ENCODE measurements around the gene LIPE. TPM values are rescaled to one million over a fixed set of nuclear protein-coding genes. Genes with fewer than 3 reads are reported as not detected.

Gene LIPE
- polyA plus RNA-seq, 1 donor (not counting 4 experiments of a cell fraction or from before 2014, with no cell fraction given) = 6.1 TPM

DNA sequence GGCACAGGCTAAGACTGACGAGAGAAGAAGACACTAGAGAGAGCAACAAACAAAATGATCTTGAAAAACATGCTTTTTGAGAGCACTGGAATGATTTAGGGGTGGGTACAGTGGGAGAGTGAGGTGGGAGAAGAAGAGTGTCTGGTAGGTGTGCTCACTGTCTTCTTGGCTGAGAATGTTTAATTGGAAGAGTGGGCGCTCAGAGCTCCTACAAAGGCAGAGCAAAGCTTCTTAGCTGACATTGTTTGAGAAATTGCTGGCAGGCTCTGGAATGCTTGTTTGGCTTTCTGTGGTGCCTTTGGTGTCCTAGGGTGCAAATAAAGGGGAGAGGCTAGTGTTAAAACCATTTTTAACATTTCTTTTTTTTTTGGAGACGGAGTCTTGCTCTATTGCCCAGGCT is 1.5 kb upstream of the LIPE start:
- no peaks in the 10 kb centered on the region for H3K79me2 ChIP-seq (ENCODE audit: control insufficient read depth, insufficient read depth, low read length)
- no peaks in the 10 kb centered on the region for H3K9me3 ChIP-seq (ENCODE audit: control insufficient read depth, low read depth, low read length)
- H3K36me3 ChIP-seq (ENCODE audit: control insufficient read depth in 2 of 2, extremely low read depth in 1 of 2, insufficient read depth in 2 of 2, low read length in 2 of 2) = no peaks in the 10 kb centered on the region
- no peak overlapping the region for H2AFZ ChIP-seq (ENCODE audit: control insufficient read depth, low read length)
- H3K9me1 ChIP-seq (ENCODE audit: control insufficient read depth, extremely low read depth, insufficient read depth, low read length) = no peaks in the 10 kb centered on the region
- no peak overlapping the region for H3K4me2 ChIP-seq (ENCODE audit: control insufficient read depth, extremely low read depth, insufficient read depth, low read depth, low read length)
- no peak overlapping the region for H3K4me3 ChIP-seq (ENCODE audit: control insufficient read depth in 2 of 3, extremely low read depth in 1 of 3, insufficient read depth in 2 of 3, low read depth in 1 of 3, low read length in 3 of 3)
- TF ChIP-seq, protein P1, sequence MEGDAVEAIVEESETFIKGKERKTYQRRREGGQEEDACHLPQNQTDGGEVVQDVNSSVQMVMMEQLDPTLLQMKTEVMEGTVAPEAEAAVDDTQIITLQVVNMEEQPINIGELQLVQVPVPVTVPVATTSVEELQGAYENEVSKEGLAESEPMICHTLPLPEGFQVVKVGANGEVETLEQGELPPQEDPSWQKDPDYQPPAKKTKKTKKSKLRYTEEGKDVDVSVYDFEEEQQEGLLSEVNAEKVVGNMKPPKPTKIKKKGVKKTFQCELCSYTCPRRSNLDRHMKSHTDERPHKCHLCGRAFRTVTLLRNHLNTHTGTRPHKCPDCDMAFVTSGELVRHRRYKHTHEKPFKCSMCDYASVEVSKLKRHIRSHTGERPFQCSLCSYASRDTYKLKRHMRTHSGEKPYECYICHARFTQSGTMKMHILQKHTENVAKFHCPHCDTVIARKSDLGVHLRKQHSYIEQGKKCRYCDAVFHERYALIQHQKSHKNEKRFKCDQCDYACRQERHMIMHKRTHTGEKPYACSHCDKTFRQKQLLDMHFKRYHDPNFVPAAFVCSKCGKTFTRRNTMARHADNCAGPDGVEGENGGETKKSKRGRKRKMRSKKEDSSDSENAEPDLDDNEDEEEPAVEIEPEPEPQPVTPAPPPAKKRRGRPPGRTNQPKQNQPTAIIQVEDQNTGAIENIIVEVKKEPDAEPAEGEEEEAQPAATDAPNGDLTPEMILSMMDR (optimal IDR thresholded peaks at IDR 0.05 in 1 of 3, IDR thresholded peaks at IDR 0.05 in 1 of 3, conservative IDR thresholded peaks at IDR 0.05 in 1 of 3; ENCODE audit: extremely low read depth in 1 of 3, insufficient read depth in 2 of 3, low read length in 3 of 3) = no peak
- no peak for TF ChIP-seq EZH2 (IDR thresholded peaks at IDR 0.05; ENCODE audit: low read length)
- no peaks in the 10 kb centered on the region for H3K4me1 ChIP-seq (ENCODE audit: control insufficient read depth, extremely low read depth, insufficient read depth, low read length)
- no peak overlapping the region for H3K27ac ChIP-seq (ENCODE audit: control insufficient read depth, insufficient read depth, low read length)
- H3K9ac ChIP-seq (ENCODE audit: control insufficient read depth, extremely low read depth, insufficient read depth, low read length) = no peak overlapping the region
- no peaks in the 10 kb centered on the region for H4K20me1 ChIP-seq (ENCODE audit: control insufficient read depth, extremely low read depth, insufficient read depth, low read length)
- dilution Hi-C loops (cut with MboI; ENCODE audit: extremely low pct_ligation_motif_present, low sequenced_read_pairs) = loop anchor here (25.0 kb wide), 1 partner anchor 159 kb away; the partner anchor contains the start of gene CEACAM8
- DNase-seq (ENCODE audit: low read depth, low spot score) (no peak), FAIRE-seq (no peak)
- no peaks in the 10 kb centered on the region for H3K27me3 ChIP-seq (ENCODE audit: control insufficient read depth, extremely low read depth, insufficient read depth, low read length)

GRCh38 chr19:42426643-42427042 is 545 bp downstream of the LIPE start:
- Histone ChIP-seq H2AFZ (ENCODE audit: control insufficient read depth, low read length) (no peak overlapping the region), H4K20me1 (ENCODE audit: control insufficient read depth, extremely low read depth, insufficient read depth, low read length) (no peaks in the 10 kb centered on the region), H3K4me3 (ENCODE audit: control insufficient read depth in 2 of 3, extremely low read depth in 1 of 3, insufficient read depth in 2 of 3, low read depth in 1 of 3, low read length in 3 of 3) (no peak overlapping the region), H3K36me3 (ENCODE audit: control insufficient read depth in 2 of 2, extremely low read depth in 1 of 2, insufficient read depth in 2 of 2, low read length in 2 of 2) (no peaks in the 10 kb centered on the region), H3K79me2 (ENCODE audit: control insufficient read depth, insufficient read depth, low read length) (no peaks in the 10 kb centered on the region), H3K9me3 (ENCODE audit: control insufficient read depth, low read depth, low read length) (no peaks in the 10 kb centered on the region), H3K4me2 (ENCODE audit: control insufficient read depth, extremely low read depth, insufficient read depth, low read depth, low read length) (no peak overlapping the region), H3K4me1 (ENCODE audit: control insufficient read depth, extremely low read depth, insufficient read depth, low read length) (peaks cover 14% of the 10 kb centered on the region), H3K9me1 (ENCODE audit: control insufficient read depth, extremely low read depth, insufficient read depth, low read length) (no peaks in the 10 kb centered on the region), H3K27ac (ENCODE audit: control insufficient read depth, insufficient read depth, low read length) (no peak overlapping the region), H3K9ac (ENCODE audit: control insufficient read depth, extremely low read depth, insufficient read depth, low read length) (no peak overlapping the region), H3K27me3 (ENCODE audit: control insufficient read depth, extremely low read depth, insufficient read depth, low read length) (no peaks in the 10 kb centered on the region)
- TF ChIP-seq, protein P1 (optimal IDR thresholded peaks at IDR 0.05 in 1 of 3, IDR thresholded peaks at IDR 0.05 in 1 of 3, conservative IDR thresholded peaks at IDR 0.05 in 1 of 3; ENCODE audit: extremely low read depth in 1 of 3, insufficient read depth in 2 of 3, low read length in 3 of 3) = no peak
- no peak for TF ChIP-seq EZH2 (IDR thresholded peaks at IDR 0.05; ENCODE audit: low read length)
- dilution Hi-C loops (cut with MboI; ENCODE audit: extremely low pct_ligation_motif_present, low sequenced_read_pairs) = loop anchor here (25.0 kb wide), 1 partner anchor 161 kb away; the partner anchor contains the start of gene CEACAM8
- DNase-seq (ENCODE audit: low read depth, low spot score) (no peak), FAIRE-seq (no peak)

Data from keratinocyte (primary cell).